ENCODE measurements around the gene AIRE.
A peak's percentile ranks its signal among the peaks of the same experiment; 100 is the strongest.

AIRE gene

GRCh38 chr21:44325386-44326271, 40.0 kb downstream of the AIRE start:
- DNase-seq: no peak

- no peak for DNase-seq
These were observed 40.6 kb downstream of the AIRE start for GRCh38 chr21:44326272-44326647.

- no peak for DNase-seq
These were observed 41.3 kb downstream of the AIRE start for GRCh38 chr21:44326716-44327602.

GRCh38 chr21:44327603-44327974, 41.9 kb downstream of the AIRE start:
- no peak for DNase-seq

- no peak for DNase-seq
These were observed 42.7 kb downstream of the AIRE start for GRCh38 chr21:44328242-44328895.

GRCh38 chr21:44329086-44329889, 43.6 kb downstream of the AIRE start:
- DNase-seq: no peak

GRCh38 chr21:44329971-44330681, 44.5 kb downstream of the AIRE start:
- DNase-seq: no peak

- DNase-seq: no peak
These were observed 45.0 kb downstream of the AIRE start for GRCh38 chr21:44330698-44331097.

GRCh38 chr21:44331209-44331608, 45.5 kb downstream of the AIRE start:
- no peak for DNase-seq

- DNase-seq: no peak
These were observed 46.1 kb downstream of the AIRE start for GRCh38 chr21:44331650-44332307.

GRCh38 chr21:44332383-44332782, 46.7 kb downstream of the AIRE start:
- no peak for DNase-seq

- DNase-seq: no peak
These were observed 47.3 kb downstream of the AIRE start for GRCh38 chr21:44332965-44333364.

GRCh38 chr21:44333509-44334328, 48.0 kb downstream of the AIRE start:
- DNase-seq: no peak

GRCh38 chr21:44334329-44335030, 48.8 kb downstream of the AIRE start:
- DNase-seq: no peak

- DNase-seq: no peak
These were observed 49.8 kb downstream of the AIRE start for GRCh38 chr21:44335266-44336059.

GRCh38 chr21:44337449-44337848, 51.8 kb downstream of the AIRE start:
- DNase-seq: no peak

GRCh38 chr21:44337941-44338895, 52.5 kb downstream of the AIRE start:
- peak in 1 of 2 experiments; percentile 27 for DNase-seq
